Right renal cortex interstitium (tissue), 3 donors: ENCODE data around the gene POLR1H. TPM values are rescaled to one million over a fixed set of nuclear protein-coding genes. Genes with fewer than 3 reads are reported as not detected.
A peak's percentile ranks its signal among the peaks of the same experiment; 100 is the strongest.
"Not testable (repeated sequence)": the region's sequence is repeated elsewhere in the genome, so short reads cannot be mapped to it uniquely, and the experiment has no call there.

Source experiments
- DNase-seq, 3 donors: peaks; one replicate each; pipeline ENCODE4 v3.0.0-alpha.2; 2013; ENCODE audit warnings: low read depth in 3 of 3, low spot score in 2 of 3
- polyA plus RNA-seq, 3 donors: library from polyadenylated mRNA; unstranded; fragments of 120-200 nt; gene quantifications; one replicate each; pipeline ENCODE4 v1.2.1, GENCODE V29; 2013; ENCODE audit not compliant: insufficient read length in 3 of 3

The POLR1H gene
- polyA plus RNA-seq = 10 to 100 TPM; 38.7 to 46.4 (median 43.4) TPM

- peak; percentile 93 to 96 (median 95) for DNase-seq
Observed at GRCh38 chr6:30061092-30061857, at the start of gene POLR1H. Gene POLR1H (plus strand): TSS chr6:30061265. CDS start chr6:30061525, 260 bp downstream.

DNA sequence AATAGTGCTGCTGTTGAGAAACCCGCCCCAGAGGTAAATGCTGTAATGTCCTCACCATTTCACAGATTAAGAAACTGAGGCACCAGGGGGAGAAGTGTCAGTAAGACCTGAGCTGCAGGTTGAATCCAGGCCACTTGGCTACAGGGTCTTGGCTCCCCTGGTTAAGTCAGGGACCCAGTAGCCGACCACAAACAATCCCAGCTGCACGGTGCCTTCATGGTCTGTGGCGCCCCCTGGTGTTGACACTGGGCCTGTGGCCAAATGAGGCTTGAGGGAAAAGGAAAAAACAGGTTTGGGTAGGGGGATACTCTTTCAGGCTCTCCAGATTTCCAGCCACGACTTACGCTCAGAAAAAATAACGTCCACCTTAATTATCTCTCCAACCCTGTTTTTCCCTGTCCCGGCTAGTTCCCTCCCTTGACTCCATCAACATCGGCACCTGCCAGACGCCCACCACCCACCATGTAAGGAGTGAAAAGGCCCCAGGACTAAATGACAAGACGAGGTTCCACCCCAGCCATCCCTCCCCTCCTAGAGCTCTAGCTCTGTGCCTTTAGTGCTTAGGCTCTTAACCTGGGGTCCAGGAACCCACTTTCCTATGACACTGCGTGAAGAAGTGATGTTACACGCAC lies 47.7 kb upstream of the POLR1H start:
- DNase-seq = no peak

DNA sequence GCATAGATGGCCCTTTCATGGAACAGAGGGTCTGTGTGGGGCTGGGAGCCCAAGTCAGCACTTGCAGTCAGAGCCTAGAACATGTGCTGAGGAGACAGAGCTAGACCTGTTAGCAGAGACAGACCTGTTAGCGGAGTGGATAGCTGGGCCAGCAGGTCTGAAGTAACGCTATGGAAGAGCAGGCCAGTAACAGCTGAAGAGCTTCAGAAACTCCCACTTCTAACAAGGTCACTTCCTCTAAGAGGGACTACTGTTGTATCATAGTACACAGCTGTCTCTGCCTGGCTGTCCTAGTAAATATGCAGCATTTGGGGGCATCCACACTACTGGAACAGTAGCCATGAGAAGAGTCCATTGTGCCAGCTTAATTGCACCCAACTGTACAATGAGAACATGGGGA lies 41.2 kb upstream of the POLR1H start:
- DNase-seq = no peak

DNA sequence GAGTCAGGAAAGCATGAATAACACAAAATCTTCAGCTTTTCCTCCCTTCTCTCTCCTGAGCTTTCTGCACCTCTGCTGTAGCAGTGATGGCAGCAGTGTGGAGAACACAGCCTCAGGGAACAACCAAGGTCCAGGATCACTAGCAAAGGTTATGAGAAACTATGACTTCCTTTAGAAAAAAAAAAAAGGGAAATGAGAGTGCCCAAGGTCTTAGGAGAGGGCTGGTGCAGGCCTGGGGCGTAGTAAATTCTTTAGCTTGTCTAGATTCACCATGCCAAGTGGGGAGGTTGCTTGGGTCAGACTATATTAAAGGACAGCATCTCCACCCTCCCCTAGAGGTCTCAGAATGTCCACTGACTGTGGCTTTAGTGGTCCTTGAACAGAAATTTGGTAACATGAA lies 40.4 kb upstream of the POLR1H start:
- no peak for DNase-seq

DNA sequence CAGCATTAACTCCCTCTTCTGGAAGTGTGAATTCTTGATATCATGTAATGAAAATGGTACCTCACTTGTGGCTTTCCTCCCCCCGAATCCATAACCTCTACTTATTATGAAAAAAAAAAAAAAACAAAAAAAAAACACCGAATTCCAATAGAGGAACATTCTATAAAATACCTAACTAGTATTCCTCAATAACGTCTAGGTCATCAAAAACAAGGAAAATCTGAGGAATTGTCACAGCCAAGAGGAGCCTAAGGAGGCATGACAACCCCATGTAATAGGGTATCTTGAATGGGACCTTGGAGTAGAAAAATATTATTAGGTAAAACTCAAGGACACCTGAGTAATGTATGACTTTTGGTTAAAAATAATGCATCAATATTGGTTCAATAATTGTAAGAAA lies 38.9 kb upstream of the POLR1H start:
- DNase-seq = no peak

GRCh38 chr6:30022712-30023111 lies 38.4 kb upstream of the POLR1H start:
- not testable (repeated sequence) for DNase-seq

GRCh38 chr6:30025186-30025585 lies 35.9 kb upstream of the POLR1H start:
- DNase-seq = no peak

- no peak for DNase-seq
Observed at GRCh38 chr6:30029588-30029987, 31.5 kb upstream of the POLR1H start.

- no peak for DNase-seq
Observed at GRCh38 chr6:30031381-30031780, 29.7 kb upstream of the POLR1H start.

- not testable (repeated sequence) for DNase-seq
Observed at GRCh38 chr6:30033440-30033839, 27.6 kb upstream of the POLR1H start.

- no peak for DNase-seq
Observed at GRCh38 chr6:30035784-30036183, 25.3 kb upstream of the POLR1H start.

DNA sequence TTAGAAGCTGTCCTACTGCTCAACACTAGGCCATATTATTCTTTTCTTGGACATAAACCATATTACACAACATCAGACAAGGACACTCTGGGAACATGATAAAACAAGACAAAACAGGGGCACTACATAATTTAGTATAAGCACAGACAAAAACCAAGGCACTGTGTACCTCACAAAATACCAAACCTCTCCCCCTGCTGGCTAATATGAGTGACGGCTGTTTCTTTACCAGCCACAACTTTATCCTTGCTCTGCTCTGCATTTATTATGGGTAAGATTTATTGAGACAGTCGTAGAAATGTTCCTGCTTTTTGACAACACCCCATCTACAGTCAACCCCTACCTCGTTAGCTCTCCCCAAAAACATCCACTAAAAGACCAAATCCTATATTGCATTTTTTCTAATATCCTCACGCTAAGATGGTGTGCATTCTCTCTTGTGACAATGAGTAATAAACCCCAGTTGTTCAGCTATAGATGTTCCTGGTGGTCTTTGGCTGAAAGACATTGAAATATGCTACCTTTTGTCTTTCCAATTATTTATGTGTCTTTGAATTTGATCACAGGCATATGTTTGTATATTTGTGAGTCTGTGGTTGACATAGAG lies 23.8 kb upstream of the POLR1H start:
- no peak for DNase-seq

DNA sequence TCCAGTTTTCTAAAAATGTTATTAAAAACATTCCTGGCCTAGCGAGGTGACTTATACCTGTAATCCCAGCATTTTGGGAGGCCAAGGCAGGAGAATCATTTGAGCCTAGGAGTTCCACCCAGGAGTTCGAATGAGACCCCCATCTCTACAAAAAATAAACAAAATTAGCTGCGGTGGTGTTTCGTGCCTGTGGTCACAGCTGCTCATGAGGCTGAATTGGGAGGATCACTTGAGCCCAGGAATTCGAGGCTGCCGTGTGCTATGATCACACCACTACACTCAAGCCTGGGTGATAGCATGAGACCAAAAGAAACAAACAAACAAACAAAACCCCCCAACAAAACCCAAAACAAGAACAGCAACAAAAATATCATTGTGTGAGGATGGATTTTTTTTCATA lies 19.8 kb upstream of the POLR1H start:
- DNase-seq = no peak

- no peak for DNase-seq
Observed at GRCh38 chr6:30041821-30042220, 19.2 kb upstream of the POLR1H start.

DNA sequence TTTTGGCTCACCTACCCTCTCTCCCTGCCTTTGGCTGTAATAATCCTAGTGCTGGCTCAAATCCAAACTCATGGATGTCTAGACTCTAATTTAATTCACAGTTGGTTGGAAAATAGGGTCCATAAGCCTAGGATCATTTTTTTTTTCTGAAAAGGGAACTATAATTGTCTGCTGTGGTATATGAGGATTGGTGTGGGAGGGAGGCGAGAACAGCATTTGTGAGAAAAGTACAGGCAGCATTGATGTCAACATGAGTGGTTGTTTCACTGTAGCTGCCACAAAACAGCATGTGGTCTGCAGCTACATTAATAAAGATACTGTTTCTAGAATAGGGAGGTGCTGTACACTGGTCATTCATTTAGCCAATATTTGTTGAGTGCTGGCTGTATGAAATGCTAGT lies 18.6 kb upstream of the POLR1H start:
- no peak for DNase-seq

DNA sequence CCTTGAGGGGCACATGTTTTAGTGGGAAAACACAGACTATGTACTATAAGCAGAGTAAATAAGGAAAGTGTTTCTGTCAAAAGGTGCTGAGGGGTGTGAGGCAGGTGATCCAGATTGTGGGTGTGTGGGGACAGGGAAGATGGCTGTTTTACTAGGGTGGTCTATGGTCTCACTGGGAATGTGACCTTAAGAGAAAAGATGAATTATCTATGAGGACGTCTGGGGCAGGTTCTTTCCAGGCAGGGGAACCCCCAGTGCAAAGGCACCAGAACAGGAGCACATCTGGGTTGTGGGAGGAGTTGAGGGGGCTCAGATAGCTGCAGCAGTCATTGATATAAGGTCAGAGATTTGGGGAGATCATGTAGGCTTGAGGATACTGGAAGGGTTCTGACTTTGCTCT lies 18.2 kb upstream of the POLR1H start:
- DNase-seq = no peak

GRCh38 chr6:30043744-30044143 lies 17.3 kb upstream of the POLR1H start:
- no peak for DNase-seq

DNA sequence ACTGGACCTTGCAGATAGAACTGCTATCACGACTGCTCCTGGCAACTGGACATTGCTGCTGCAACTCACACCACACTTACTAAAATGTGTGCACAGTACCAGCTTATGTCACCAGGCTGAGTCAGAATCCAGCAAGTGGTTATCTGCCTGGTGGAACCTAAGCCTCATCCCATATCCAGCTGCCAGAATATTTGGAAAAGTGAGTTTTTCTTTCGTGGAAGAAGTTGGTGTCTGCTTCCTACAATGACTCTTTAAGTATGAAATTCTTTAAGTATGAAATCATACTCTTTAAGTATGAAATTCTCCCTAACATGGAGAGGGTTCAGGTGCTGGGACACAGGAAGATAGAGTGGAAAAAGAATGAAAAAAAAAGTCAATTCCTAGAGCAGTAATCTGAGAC lies 16.4 kb upstream of the POLR1H start:
- DNase-seq = no peak

GRCh38 chr6:30047220-30047619 lies 13.8 kb upstream of the POLR1H start:
- no peak for DNase-seq

- DNase-seq = no peak
Observed at GRCh38 chr6:30053682-30054081, 7.4 kb upstream of the POLR1H start.

DNA sequence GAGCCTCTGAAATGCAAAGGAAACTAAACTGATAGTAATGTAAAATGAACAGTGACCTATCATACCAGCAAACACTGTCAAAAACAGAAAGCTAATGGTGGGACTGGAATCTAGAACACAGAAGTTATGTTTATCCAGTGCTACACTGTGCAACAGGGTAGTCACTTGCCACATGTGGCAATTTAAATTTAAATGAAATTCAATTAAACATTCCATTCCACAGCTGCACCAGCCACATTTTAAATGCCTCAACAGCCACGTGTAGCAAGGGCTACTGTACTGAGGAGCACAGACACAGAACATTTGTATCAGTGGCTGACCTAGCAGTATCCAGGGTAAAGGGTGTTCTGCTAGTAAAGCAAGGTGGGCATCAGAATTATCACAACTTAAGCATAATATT lies 5.6 kb upstream of the POLR1H start:
- no peak for DNase-seq

GRCh38 chr6:30060606-30061091 lies 416 bp upstream of the POLR1H start:
- peak in 1 of 3 donors; percentile 42 for DNase-seq
